GM12874 (cell line): ENCODE measurements around the gene SORBS2.

ENCODE experiments used
- CTCF ChIP-seq: IDR thresholded peaks from 2 replicates; pipeline ENCODE4 v1.5.1; 2011; ENCODE audit warnings: low read depth, mild to moderate bottlenecking, control low read depth, low read length, moderate library complexity; ENCODE audit not compliant: insufficient read depth

SORBS2 gene

DNA sequence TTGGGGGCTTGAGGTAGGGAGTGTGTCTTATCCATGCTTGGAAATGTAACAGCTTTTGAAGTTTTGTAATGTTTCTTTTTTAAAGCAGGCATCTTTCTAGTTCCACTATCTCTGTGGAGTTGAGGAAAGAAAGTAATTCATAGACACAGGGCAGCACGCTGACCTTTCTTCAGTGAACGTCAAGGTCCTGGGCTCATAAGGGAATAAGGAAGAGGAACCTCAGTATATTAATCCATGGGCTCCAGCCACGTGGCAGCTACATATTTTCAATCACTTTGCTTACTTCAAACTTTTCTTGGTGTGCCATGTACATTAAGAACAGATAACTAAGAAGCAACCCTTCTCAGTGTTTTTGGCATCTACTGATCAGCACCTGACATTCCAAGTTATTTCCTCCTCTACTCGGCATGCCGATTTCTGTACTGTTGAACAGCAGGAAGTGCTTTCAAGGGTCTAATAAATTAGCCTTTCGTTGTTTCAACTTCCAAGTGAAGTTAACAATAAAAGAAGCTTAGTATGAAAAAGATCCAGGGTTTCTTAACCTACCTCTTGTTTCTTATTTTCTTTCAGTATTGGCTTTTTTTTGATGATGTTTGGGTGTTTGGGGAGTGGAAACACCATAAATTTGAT lies 88.2 kb downstream of the SORBS2 start:
- TF ChIP-seq CTCF: no peak

DNA sequence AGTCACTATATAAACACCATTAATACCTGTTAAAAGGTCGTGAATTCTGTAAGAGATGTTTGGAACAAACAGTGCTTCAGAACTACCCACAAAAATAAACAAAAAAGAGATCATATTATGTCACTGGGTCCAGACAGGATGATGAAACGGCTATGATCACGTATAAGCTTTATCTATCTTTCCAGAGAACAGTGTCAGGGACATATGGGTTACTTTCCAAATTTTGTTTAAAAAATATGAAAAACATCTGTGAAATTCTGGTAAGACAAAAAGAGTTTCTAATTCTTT lies 90.0 kb downstream of the SORBS2 start:
- no peak for TF ChIP-seq CTCF

DNA sequence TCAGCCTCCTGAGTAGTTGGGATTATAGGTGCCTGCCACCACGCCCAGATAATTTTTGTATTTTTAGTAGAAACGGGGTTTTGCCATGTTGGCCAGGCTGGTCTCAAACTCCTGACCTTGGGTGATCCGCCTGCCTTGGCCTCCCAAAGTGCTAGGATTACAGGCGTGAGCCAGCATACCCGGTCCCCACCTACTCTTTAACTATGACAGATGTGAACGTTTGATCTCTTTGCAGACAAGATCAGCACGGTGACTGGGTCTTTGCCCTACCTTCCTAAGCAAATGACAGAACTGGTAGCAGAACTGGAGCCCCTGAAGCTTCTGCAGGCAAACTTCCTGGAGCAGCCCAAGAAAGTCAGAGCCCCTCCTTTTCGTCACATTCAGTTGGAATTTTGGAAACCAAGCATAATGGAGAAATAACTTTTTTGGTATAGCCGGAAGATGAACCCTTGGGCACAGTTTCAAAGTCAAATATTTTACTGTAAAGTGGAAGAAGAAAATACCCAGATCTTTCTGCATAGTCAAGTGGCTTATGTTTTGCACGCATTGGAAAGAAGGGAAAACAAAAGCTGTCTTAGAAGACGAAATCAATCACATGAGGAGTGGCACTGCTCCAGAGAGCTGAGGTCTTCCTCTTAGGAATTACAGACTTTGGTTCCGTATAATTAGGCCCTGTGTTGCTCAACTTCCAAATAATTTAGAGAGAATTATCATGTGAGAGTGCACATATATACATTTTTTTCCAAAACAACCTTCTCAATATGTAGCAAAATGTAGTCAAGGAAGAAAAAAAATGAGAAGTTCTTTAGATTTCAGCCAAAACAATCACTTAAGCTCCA lies 90.6 kb downstream of the SORBS2 start:
- no peak for TF ChIP-seq CTCF

DNA sequence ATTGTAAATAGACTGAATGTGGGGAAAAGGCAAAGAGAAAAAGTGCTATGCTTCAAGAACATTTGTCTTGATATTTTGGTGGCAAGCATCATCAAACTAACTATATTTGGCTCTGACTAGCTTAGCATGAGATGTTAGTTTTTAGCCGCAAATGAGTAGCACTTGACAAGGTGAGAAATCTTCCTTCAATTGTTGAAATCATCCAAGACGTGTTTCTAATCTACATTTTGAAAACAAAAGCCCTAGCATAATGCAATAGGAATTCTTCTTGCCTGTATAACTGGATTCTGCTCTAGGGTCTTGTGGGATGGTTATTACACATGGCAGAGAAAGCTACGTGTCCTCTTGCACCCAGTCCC lies 92.5 kb downstream of the SORBS2 start:
- TF ChIP-seq CTCF: no peak

DNA sequence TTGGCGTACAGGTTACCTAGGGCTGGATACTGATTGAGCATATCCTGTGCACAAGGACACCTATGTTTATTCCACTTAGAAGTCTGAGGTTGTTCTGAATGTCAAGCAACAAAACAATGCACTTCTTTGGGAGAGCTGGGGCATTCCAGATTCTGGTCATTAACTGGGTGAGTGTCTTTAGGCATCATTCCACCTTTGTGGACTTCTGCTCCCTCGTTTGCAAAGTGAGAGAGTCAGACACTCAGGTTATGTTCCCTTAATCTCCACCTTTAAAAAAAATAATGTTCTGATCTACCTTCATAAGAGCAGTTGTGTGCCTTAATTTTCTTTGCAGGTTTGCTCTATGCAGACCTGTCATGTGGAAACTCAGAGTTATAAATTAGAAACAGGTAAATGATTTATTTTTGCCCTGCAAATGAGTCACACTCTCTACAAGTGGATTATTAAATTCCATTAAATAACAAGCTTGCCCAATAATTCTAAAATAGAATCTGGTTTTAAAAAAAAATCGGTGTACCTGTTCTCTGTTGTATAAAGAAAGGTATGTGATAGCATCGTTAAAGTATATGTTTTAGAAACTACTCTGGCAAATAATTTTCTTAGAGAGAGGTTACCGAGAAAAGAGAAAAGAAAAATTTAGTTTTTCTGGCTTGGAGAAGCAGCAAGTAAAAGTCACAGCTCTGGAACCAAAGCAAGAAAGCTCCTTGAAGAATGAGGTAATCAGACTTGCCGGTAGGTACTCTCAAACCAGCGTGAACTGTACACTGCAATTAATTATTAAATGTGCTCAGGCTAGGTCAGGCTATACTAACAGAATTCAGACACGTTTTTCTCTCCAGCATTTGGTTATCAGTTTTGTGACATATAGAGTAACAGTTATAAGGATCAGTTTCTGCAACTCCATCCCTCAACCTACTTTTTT lies 93.2 kb downstream of the SORBS2 start:
- TF ChIP-seq CTCF: no peak

DNA sequence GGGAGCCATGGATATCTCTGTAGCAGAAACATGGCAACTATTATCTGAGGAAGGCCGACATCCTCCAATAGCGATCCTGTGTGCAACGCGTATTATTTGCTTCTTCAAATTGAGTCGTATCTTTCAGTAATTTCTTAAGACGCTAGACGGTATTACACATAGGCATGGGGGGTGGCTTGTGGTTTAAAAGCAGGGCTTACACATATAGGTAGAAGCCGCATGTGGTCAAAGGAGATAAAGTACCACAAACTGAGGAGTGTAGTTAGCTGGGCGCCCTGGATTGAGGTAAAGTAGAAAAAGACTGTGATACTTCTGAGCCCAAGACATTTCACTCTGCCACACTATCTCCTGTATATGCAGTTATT lies 94.6 kb downstream of the SORBS2 start:
- TF ChIP-seq CTCF: no peak

GRCh38 chr4:185716577-185717376 lies 95.2 kb downstream of the SORBS2 start:
- no peak for TF ChIP-seq CTCF
